HepG2 (cell line): ENCODE measurements around the gene TMEM87A. TPM values are rescaled to one million over a fixed set of nuclear protein-coding genes. Genes with fewer than 3 reads are reported as not detected.

Experiments
- CHCHD3 ChIP-seq: sonication (generic); formaldehyde crosslinking; IDR thresholded peaks from 2 replicates; pipeline ENCODE4 v1.8.0; 2022; ENCODE audit warnings: mild to moderate bottlenecking, missing genetic modification reagents, moderate library complexity
- DR1 ChIP-seq: sonication (generic); formaldehyde crosslinking; IDR thresholded peaks from 2 replicates; pipeline ENCODE4 v1.8.0; 2021; ENCODE audit warnings: mild to moderate bottlenecking, missing genetic modification reagents, inconsistent platforms
- EEA1 ChIP-seq: sonication (generic); formaldehyde crosslinking; IDR thresholded peaks from 2 replicates; pipeline ENCODE4 v1.5.1; 2020; ENCODE audit warnings: mild to moderate bottlenecking, missing genetic modification reagents, borderline replicate concordance
- HNRNPUL1 ChIP-seq: fragments of 200-400 bp; formaldehyde crosslinking; IDR thresholded peaks from 2 replicates; pipeline ENCODE4 v1.6.1; 2017; ENCODE audit warnings: low read depth, mild to moderate bottlenecking, low read length, moderate library complexity
- IRX3 ChIP-seq: sonication (generic); formaldehyde crosslinking; IDR thresholded peaks from 2 replicates; pipeline ENCODE4 v1.8.1; 2023; ENCODE audit warnings: mild to moderate bottlenecking, low read depth, missing genetic modification reagents, borderline replicate concordance
- JUNB ChIP-seq: sonication (generic); formaldehyde crosslinking; IDR thresholded peaks from 2 replicates; pipeline ENCODE4 v1.8.0; 2022; ENCODE audit warnings: missing genetic modification reagents, mild to moderate bottlenecking, borderline replicate concordance
- RBFOX2 ChIP-seq: fragments of 200-400 bp; formaldehyde crosslinking; IDR thresholded peaks from 2 replicates; pipeline ENCODE4 v1.6.1; 2017; ENCODE audit warnings: low read depth, mild to moderate bottlenecking, low read length
- TAF15 ChIP-seq: fragments of 200-400 bp; formaldehyde crosslinking; IDR thresholded peaks from one replicate; pipeline ENCODE4 v1.6.1; 2018; ENCODE audit warnings: mild to moderate bottlenecking, low read depth, low read length; ENCODE audit not compliant: poor library complexity, severe bottlenecking
- TBP ChIP-seq: sonication (generic); formaldehyde crosslinking; IDR thresholded peaks from 2 replicates; pipeline ENCODE4 v1.5.0; 2020; ENCODE audit warnings: missing genetic modification reagents
- XBP1 ChIP-seq: sonication (generic); formaldehyde crosslinking; IDR thresholded peaks from 2 replicates; pipeline ENCODE4 v1.5.0; 2020; ENCODE audit warnings: missing genetic modification reagents
- ZNF296 ChIP-seq: sonication (generic); formaldehyde crosslinking; conservative IDR thresholded peaks from 2 replicates; pipeline ENCODE4 v1.5.0; 2020; ENCODE audit warnings: mild to moderate bottlenecking, missing genetic modification reagents
- ZNF776 ChIP-seq: sonication (generic); formaldehyde crosslinking; IDR thresholded peaks from 2 replicates; pipeline ENCODE4 v1.4.0; 2020; ENCODE audit warnings: mild to moderate bottlenecking, missing genetic modification reagents
- polyA plus RNA-seq, 8 experiments: library from polyadenylated mRNA; depleted of rRNA in 3 of 8; stranded (reverse) in 7 of 8; unstranded in 1 of 8; fragments of >200 nt; fragmentation: Illumina TruSeq in 4 of 8; extraction: Trizol in 4 of 8; gene quantifications; 2 replicates each; pipeline versions ENCODE4 v1.2.1 to v1.2.3, GENCODE V29; 2011 to 2016; ENCODE audit warnings: low read depth in 4 of 8, missing spikeins in 1 of 8, mixed read lengths in 1 of 8; ENCODE audit not compliant: insufficient read depth in 1 of 8
- total RNA-seq, 5 experiments: library from RNA; depleted of rRNA; stranded (reverse); fragments of >200 nt; fragmentation: Illumina TruSeq; extraction: Trizol; gene quantifications; 2 replicates each; pipeline ENCODE4 v1.2.3, GENCODE V29; 2016; ENCODE audit warnings: low read depth in 1 of 5
- TF ChIP-seq, protein P1 (sequence below): sonication (generic); formaldehyde crosslinking; IDR thresholded peaks from 2 replicates; pipeline ENCODE4 v1.4.0; 2020; ENCODE audit warnings: missing genetic modification reagents
- TF ChIP-seq, protein P2 (sequence below): sonication (generic); formaldehyde crosslinking; IDR thresholded peaks from 2 replicates; pipeline ENCODE4 v1.4.0; 2020; ENCODE audit warnings: missing genetic modification reagents, borderline replicate concordance
- TF ChIP-seq, protein P3 (sequence below): sonication (generic); formaldehyde crosslinking; IDR thresholded peaks from 2 replicates; pipeline ENCODE4 v1.4.0; 2020; ENCODE audit warnings: missing genetic modification reagents
- TF ChIP-seq, protein P4 (sequence below): sonication (generic); formaldehyde crosslinking; IDR thresholded peaks from 2 replicates; pipeline ENCODE4 v1.5.0; 2020; ENCODE audit warnings: mild to moderate bottlenecking, missing genetic modification reagents, borderline replicate concordance

Gene TMEM87A
- total and polyA plus RNA-seq, 2 of the 13 experiments (the other 11 are each of a cell fraction or from before 2014, with no cell fraction given) = 20.2 to 42.8 TPM

DNA sequence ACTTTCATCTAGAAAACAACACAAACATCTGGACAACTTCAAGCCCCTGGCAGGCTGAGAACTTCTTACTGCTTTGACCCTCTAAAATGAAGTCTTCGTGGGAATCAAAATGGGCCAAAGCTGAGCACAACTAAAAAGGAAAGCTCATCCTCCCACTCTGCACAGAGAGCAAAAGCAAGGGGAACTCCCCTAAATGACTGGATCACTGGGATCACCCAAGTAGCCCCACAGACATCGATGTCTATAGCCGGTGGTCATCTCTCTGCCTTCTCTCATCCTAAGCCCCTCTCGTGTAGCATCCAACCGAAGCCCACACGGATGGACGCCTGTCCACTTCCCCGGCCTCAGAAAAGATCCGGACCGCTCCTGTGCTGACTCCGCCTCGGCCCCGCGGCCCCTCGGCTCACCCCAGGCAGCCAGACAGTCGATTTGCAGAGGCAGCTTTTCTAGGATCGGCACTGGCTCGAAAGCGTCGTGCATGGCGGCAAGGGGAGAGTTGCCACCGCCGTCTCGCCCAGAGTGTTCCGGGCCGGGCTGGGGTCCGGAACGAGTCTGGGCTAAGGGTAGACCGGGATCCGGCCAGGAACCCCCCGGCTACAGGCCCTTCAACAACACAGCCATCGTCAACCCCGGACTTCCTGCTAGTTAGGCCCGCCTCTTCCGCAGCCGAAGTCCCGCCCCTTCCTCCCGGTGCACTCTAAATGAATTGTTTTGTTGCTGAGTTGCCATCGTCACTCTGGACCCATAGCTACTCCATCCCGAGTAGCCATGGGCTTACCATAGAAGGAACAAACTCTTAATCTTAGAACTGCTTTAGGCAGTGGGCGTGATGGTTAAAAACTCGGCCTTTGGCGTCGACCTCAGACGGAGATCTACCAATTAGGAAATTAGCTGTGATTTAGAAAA is 65.3 kb downstream of the TMEM87A start, which contains the start of gene VPS39 (continued):
- TF ChIP-seq, protein P1, sequence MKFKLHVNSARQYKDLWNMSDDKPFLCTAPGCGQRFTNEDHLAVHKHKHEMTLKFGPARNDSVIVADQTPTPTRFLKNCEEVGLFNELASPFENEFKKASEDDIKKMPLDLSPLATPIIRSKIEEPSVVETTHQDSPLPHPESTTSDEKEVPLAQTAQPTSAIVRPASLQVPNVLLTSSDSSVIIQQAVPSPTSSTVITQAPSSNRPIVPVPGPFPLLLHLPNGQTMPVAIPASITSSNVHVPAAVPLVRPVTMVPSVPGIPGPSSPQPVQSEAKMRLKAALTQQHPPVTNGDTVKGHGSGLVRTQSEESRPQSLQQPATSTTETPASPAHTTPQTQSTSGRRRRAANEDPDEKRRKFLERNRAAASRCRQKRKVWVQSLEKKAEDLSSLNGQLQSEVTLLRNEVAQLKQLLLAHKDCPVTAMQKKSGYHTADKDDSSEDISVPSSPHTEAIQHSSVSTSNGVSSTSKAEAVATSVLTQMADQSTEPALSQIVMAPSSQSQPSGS = no peak
- TF ChIP-seq JUNB (CRISPR knock-in tag) (no peak), EEA1 (CRISPR knock-in tag) (no peak), TBP (CRISPR knock-in tag) (0 out of 2 replicates have a peak, but pooled peaks have one; percentile 36), DR1 (CRISPR knock-in tag) (0 out of 2 replicates have a peak, but pooled peaks have one; percentile 19), XBP1 (CRISPR knock-in tag) (peak; percentile 55; the same call in 1 of the 2 replicates), ZNF776 (peak; percentile 81; the same call in 1 of the 2 replicates), CHCHD3 (no peak), IRX3 (CRISPR knock-in tag) (no peak), ZNF296 (CRISPR knock-in tag) (no peak), TAF15 (no peak), HNRNPUL1 (no peak), RBFOX2 (peak; percentile 87)
- TF ChIP-seq, protein P2, sequence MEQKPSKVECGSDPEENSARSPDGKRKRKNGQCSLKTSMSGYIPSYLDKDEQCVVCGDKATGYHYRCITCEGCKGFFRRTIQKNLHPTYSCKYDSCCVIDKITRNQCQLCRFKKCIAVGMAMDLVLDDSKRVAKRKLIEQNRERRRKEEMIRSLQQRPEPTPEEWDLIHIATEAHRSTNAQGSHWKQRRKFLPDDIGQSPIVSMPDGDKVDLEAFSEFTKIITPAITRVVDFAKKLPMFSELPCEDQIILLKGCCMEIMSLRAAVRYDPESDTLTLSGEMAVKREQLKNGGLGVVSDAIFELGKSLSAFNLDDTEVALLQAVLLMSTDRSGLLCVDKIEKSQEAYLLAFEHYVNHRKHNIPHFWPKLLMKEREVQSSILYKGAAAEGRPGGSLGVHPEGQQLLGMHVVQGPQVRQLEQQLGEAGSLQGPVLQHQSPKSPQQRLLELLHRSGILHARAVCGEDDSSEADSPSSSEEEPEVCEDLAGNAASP (CRISPR knock-in tag) = peak; percentile 46; the same call in 1 of the 2 replicates
- TF ChIP-seq, protein P3, sequence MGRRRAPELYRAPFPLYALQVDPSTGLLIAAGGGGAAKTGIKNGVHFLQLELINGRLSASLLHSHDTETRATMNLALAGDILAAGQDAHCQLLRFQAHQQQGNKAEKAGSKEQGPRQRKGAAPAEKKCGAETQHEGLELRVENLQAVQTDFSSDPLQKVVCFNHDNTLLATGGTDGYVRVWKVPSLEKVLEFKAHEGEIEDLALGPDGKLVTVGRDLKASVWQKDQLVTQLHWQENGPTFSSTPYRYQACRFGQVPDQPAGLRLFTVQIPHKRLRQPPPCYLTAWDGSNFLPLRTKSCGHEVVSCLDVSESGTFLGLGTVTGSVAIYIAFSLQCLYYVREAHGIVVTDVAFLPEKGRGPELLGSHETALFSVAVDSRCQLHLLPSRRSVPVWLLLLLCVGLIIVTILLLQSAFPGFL = 0 out of 2 replicates have a peak, but pooled peaks have one; percentile 23
- TF ChIP-seq, protein P4, sequence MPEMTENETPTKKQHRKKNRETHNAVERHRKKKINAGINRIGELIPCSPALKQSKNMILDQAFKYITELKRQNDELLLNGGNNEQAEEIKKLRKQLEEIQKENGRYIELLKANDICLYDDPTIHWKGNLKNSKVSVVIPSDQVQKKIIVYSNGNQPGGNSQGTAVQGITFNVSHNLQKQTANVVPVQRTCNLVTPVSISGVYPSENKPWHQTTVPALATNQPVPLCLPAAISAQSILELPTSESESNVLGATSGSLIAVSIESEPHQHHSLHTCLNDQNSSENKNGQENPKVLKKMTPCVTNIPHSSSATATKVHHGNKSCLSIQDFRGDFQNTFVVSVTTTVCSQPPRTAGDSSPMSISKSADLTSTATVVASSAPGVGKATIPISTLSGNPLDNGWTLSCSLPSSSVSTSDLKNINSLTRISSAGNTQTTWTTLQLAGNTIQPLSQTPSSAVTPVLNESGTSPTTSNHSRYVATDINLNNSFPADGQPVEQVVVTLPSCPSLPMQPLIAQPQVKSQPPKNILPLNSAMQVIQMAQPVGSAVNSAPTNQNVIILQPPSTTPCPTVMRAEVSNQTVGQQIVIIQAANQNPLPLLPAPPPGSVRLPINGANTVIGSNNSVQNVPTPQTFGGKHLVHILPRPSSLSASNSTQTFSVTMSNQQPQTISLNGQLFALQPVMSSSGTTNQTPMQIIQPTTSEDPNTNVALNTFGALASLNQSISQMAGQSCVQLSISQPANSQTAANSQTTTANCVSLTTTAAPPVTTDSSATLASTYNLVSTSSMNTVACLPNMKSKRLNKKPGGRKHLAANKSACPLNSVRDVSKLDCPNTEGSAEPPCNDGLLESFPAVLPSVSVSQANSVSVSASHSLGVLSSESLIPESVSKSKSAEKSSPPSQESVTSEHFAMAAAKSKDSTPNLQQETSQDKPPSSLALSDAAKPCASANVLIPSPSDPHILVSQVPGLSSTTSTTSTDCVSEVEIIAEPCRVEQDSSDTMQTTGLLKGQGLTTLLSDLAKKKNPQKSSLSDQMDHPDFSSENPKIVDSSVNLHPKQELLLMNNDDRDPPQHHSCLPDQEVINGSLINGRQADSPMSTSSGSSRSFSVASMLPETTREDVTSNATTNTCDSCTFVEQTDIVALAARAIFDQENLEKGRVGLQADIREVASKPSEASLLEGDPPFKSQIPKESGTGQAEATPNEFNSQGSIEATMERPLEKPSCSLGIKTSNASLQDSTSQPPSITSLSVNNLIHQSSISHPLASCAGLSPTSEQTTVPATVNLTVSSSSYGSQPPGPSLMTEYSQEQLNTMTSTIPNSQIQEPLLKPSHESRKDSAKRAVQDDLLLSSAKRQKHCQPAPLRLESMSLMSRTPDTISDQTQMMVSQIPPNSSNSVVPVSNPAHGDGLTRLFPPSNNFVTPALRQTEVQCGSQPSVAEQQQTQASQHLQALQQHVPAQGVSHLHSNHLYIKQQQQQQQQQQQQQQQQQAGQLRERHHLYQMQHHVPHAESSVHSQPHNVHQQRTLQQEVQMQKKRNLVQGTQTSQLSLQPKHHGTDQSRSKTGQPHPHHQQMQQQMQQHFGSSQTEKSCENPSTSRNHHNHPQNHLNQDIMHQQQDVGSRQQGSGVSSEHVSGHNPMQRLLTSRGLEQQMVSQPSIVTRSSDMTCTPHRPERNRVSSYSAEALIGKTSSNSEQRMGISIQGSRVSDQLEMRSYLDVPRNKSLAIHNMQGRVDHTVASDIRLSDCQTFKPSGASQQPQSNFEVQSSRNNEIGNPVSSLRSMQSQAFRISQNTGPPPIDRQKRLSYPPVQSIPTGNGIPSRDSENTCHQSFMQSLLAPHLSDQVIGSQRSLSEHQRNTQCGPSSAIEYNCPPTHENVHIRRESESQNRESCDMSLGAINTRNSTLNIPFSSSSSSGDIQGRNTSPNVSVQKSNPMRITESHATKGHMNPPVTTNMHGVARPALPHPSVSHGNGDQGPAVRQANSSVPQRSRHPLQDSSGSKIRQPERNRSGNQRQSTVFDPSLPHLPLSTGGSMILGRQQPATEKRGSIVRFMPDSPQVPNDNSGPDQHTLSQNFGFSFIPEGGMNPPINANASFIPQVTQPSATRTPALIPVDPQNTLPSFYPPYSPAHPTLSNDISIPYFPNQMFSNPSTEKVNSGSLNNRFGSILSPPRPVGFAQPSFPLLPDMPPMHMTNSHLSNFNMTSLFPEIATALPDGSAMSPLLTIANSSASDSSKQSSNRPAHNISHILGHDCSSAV = no peak
